Natural killer cell (primary cell): ENCODE results near the gene DNAAF5. TPM values are rescaled to one million over a fixed set of nuclear protein-coding genes. Genes with fewer than 3 reads are reported as not detected.

Experiments
- ATAC-seq, 3 donors: fragments of 150-1000 bp in 2 of 3; fragments of 200-7000 bp in 1 of 3; cut with Tn5 transposase; 1 replicate in 1 of 3; 2 replicates in 2 of 3; pipeline ENCODE4 v1.10.0; 2021; ENCODE audit warnings: mild to moderate bottlenecking in 2 of 3, moderate library complexity in 2 of 3
- DNase-seq, 2 donors: peaks; one replicate each; pipeline versions ENCODE4 v3.0.0 to v3.0.0-alpha.2; 2013 to 2021; ENCODE audit warnings: mixed read lengths in 1 of 2
- H3K27ac ChIP-seq: one replicate; pipeline ENCODE4 v1.5.1; 2013; ENCODE audit warnings: mild to moderate bottlenecking, low read length
- H3K27me3 ChIP-seq: one replicate; pipeline ENCODE4 v1.6.1; 2013; ENCODE audit warnings: low read length; ENCODE audit not compliant: control insufficient read depth, insufficient read depth
- H3K36me3 ChIP-seq: one replicate; pipeline ENCODE4 v1.6.1; 2013; ENCODE audit warnings: low read length; ENCODE audit not compliant: control insufficient read depth, insufficient read depth
- H3K4me1 ChIP-seq: one replicate; pipeline ENCODE4 v1.6.1; 2013; ENCODE audit warnings: low read length; ENCODE audit not compliant: control insufficient read depth, insufficient read depth
- H3K4me3 ChIP-seq: one replicate; pipeline ENCODE4 v1.5.1; 2013; ENCODE audit warnings: low read length
- H3K9me3 ChIP-seq: one replicate; pipeline ENCODE4 v1.6.1; 2013; ENCODE audit warnings: low read length; ENCODE audit not compliant: control insufficient read depth, insufficient read depth
- H3K27ac Mint-ChIP-seq, 2 donors: one replicate each; pipeline ENCODE4 v1.8.0; 2022; ENCODE audit warnings: mild to moderate bottlenecking in 2 of 2, mixed read lengths in 2 of 2, moderate library complexity in 1 of 2
- H3K27me3 Mint-ChIP-seq, 2 donors: one replicate each; pipeline ENCODE4 v1.8.0; 2022; ENCODE audit warnings: low read depth in 2 of 2, mixed read lengths in 2 of 2
- H3K36me3 Mint-ChIP-seq: one replicate; pipeline ENCODE4 v1.8.0; 2022; ENCODE audit warnings: mixed read lengths
- H3K4me1 Mint-ChIP-seq, 2 donors: one replicate each; pipeline ENCODE4 v1.8.0; 2022; ENCODE audit warnings: mixed read lengths in 2 of 2
- H3K4me3 Mint-ChIP-seq: one replicate; pipeline ENCODE4 v1.8.0; 2022; ENCODE audit warnings: mild to moderate bottlenecking, moderate library complexity, mixed read lengths
- H3K9me3 Mint-ChIP-seq, 2 donors: one replicate each; pipeline ENCODE4 v1.8.0; 2022; ENCODE audit warnings: mixed read lengths in 2 of 2
- CTCF ChIP-seq: fragments of 200-600 bp; IDR thresholded peaks from one replicate; pipeline ENCODE4 v1.8.0; 2022; ENCODE audit warnings: antibody characterized with exemption
- WGBS: methylation state at CpG from one replicate; pipeline ENCODE4 v1.1.7; 2013; ENCODE audit warnings: missing lambda C conversion rate; ENCODE audit not compliant: insufficient coverage; 5-methylcytosine and 5-hydroxymethylcytosine counted together
- intact Hi-C: fragments of 100-400 bp; cut with micrococcal nuclease; formaldehyde crosslinking; loops from one replicate; pipeline ENCODE4 v1.14.2; 2022
- total RNA-seq, 4 donors: library from RNA; stranded (reverse); fragments of 120-200 nt in 1 of 4; gene quantifications; one replicate each; pipeline versions ENCODE4 v1.2.3 to v1.2.4, GENCODE V29; 2013 to 2022

DNAAF5 gene
- total RNA-seq, 3 donors from 2014 or later (not counting 1 experiment from before 2014, with no cell fraction given) = 6.7 to 10.3 (median 10.3) TPM

DNA sequence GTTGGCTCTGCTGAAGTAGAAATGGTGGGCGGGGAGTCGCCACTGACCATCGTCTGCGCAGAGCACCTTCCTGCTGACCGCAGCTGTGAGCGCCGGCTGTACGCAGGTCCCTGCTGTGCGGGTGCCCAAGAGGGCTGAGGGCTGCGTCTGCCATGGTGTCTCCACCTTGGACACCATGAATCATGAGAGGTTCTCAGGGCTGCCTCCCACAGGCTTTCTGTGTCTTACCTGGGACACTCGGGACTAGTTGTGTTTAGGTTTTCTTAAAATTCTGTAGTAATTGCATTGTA, 45.5 kb downstream of the DNAAF5 start:
- H3K4me3 ChIP-seq = no peak overlapping the region
- intact Hi-C loops = loop anchor here (5.0 kb wide), 1 partner anchor 450 kb away; no protein-coding TSS in a partner anchor
- H3K27ac ChIP-seq = no peak overlapping the region
- no peaks in the 10 kb centered on the region for H3K27me3 ChIP-seq
- no peaks in the 10 kb centered on the region for H3K9me3 ChIP-seq
- WGBS = 95% methylated on average over 11 of the region's 11 CpGs
- Mint-ChIP-seq H3K9me3 (no peaks in the 10 kb centered on the region), H3K4me3 (no peak overlapping the region), H3K27me3 (no peaks in the 10 kb centered on the region), H3K27ac (no peak overlapping the region), H3K36me3 (no peaks in the 10 kb centered on the region), H3K4me1 (no peaks in the 10 kb centered on the region)
- peaks cover 6% of the 10 kb centered on the region for H3K36me3 ChIP-seq
- no peak for TF ChIP-seq CTCF
- DNase-seq (no peak), ATAC-seq (no peak)
- H3K4me1 ChIP-seq = no peaks in the 10 kb centered on the region

- no peaks in the 10 kb centered on the region for H3K36me3 Mint-ChIP-seq
- no peak for ATAC-seq
- intact Hi-C loops = loop anchor here (5.0 kb wide), 1 partner anchor 450 kb away; no protein-coding TSS in a partner anchor
Measured at GRCh38 chr7:772392-772791, 45.9 kb downstream of the DNAAF5 start.

GRCh38 chr7:772861-773621, 46.5 kb downstream of the DNAAF5 start:
- Mint-ChIP-seq H3K27ac (no peak overlapping the region), H3K9me3 (no peaks in the 10 kb centered on the region), H3K4me1 (no peaks in the 10 kb centered on the region), H3K4me3 (no peak overlapping the region), H3K27me3 (no peaks in the 10 kb centered on the region), H3K36me3 (no peaks in the 10 kb centered on the region)
- TF ChIP-seq CTCF = no peak
- no peaks in the 10 kb centered on the region for H3K9me3 ChIP-seq
- intact Hi-C loops = loop anchor here (5.0 kb wide), 1 partner anchor 451 kb away; no protein-coding TSS in a partner anchor
- no peaks in the 10 kb centered on the region for H3K4me1 ChIP-seq
- H3K27ac ChIP-seq = no peak overlapping the region
- ATAC-seq (no peak), DNase-seq (no peak)
- H3K36me3 ChIP-seq = peaks cover 6% of the 10 kb centered on the region
- 96% methylated on average over 32 of the region's 32 CpGs for WGBS
- no peaks in the 10 kb centered on the region for H3K27me3 ChIP-seq
- no peak overlapping the region for H3K4me3 ChIP-seq

More at GRCh38 chr7:772392-772791, 45.9 kb downstream of the DNAAF5 start:
- no peaks in the 10 kb centered on the region for H3K9me3 ChIP-seq
- H3K27me3 Mint-ChIP-seq = no peaks in the 10 kb centered on the region
- H3K27ac ChIP-seq = no peak overlapping the region
- no peaks in the 10 kb centered on the region for H3K4me1 Mint-ChIP-seq
- H3K36me3 ChIP-seq = peaks cover 6% of the 10 kb centered on the region
- no peaks in the 10 kb centered on the region for H3K27me3 ChIP-seq
- no peaks in the 10 kb centered on the region for H3K9me3 Mint-ChIP-seq
- no peak for DNase-seq
- H3K4me3 Mint-ChIP-seq = no peak overlapping the region
- no peak overlapping the region for H3K4me3 ChIP-seq
- no peak overlapping the region for H3K27ac Mint-ChIP-seq
- no peak for TF ChIP-seq CTCF
- 93% methylated on average over 13 of the region's 13 CpGs for WGBS
- H3K4me1 ChIP-seq = no peaks in the 10 kb centered on the region

GRCh38 chr7:773622-773915, 47.1 kb downstream of the DNAAF5 start:
- H3K36me3 ChIP-seq = peaks cover 6% of the 10 kb centered on the region
- no peaks in the 10 kb centered on the region for H3K9me3 Mint-ChIP-seq
- H3K27ac Mint-ChIP-seq = no peak overlapping the region
- no peaks in the 10 kb centered on the region for H3K9me3 ChIP-seq
- no peak for TF ChIP-seq CTCF
- no peaks in the 10 kb centered on the region for H3K4me1 Mint-ChIP-seq
- DNase-seq (no peak), ATAC-seq (no peak)
- H3K27me3 Mint-ChIP-seq = no peaks in the 10 kb centered on the region
- no peaks in the 10 kb centered on the region for H3K27me3 ChIP-seq
- no peak overlapping the region for H3K27ac ChIP-seq
- WGBS = 98% methylated on average over 12 of the region's 12 CpGs
- no peak overlapping the region for H3K4me3 ChIP-seq
- no peaks in the 10 kb centered on the region for H3K36me3 Mint-ChIP-seq
- no peaks in the 10 kb centered on the region for H3K4me1 ChIP-seq
- intact Hi-C loops = loop anchor here (5.0 kb wide), 1 partner anchor 451 kb away; no protein-coding TSS in a partner anchor
- no peak overlapping the region for H3K4me3 Mint-ChIP-seq
